ENCODE results near the gene NHLRC1.

Gene NHLRC1

GRCh38 chr6:18138906-18139305 lies 16.4 kb upstream of the NHLRC1 start:
- DNase-seq: no peak

DNA sequence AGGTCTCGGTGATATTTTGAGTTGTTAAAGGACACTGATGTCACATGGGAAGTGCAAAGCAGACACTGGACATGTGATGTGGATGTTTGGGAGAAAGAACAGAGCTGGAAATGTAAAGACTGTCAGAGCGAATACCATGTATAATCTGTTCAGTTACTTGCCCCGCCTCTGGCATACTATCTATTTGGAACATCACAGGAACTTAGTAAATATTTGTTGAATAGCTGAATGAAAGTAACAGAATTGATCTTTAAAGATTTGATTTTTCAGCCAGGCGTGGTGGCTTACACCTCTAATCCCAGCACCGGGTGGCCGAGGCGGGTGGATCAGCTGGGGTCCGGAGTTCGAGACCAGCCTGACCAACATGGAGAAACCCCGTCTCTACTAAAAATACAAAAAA lies 13.8 kb upstream of the NHLRC1 start:
- DNase-seq: no peak

DNA sequence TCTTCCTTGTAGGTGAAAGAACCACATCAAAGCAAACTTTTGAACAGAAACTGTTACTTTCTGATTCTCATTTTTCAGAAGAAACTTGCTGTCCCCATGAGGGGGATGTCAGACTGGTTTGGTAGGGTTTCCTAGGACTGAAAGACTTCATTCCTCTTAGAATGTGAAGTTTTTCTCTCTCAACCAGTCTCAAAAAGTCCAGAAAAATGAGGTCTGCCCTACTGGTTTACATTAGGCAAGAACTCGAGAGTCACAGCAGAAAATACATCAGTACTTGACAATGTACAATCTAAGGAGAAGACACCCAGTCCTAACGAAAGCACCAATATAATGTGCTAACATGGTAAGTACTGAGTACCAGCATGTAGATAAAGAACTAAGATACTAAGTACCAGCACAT lies 12.7 kb upstream of the NHLRC1 start:
- DNase-seq: no peak

GRCh38 chr6:18132346-18132745 lies 9.9 kb upstream of the NHLRC1 start:
- DNase-seq: no peak

DNA sequence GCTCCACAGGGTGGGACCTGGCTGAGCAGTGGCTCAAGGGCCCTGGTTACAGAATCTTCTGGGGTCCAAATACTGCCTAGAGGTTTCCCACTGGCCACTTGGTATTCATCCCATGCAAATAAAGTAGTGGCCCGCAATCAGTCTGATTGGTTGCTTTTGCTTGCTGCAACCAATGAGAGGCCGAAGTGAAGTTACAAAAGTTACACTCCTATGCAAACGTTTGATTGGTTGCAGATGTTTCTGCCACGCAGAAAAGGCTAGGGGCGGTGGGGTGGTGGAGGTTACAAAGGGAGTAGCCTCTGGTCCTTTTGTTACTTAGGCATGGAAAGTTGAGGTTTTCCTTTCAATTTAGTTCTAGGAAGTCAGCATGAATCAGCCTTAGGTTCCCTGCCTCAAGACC lies 3.6 kb upstream of the NHLRC1 start:
- no peak for DNase-seq

GRCh38 chr6:18121580-18122127 lies 823 bp downstream of the NHLRC1 start:
- DNase-seq: no peak

- no peak for DNase-seq
Measured at GRCh38 chr6:18119236-18119635, 3.2 kb downstream of the NHLRC1 start.

- no peak for DNase-seq
Measured at GRCh38 chr6:18118330-18118729, 4.1 kb downstream of the NHLRC1 start.

DNA sequence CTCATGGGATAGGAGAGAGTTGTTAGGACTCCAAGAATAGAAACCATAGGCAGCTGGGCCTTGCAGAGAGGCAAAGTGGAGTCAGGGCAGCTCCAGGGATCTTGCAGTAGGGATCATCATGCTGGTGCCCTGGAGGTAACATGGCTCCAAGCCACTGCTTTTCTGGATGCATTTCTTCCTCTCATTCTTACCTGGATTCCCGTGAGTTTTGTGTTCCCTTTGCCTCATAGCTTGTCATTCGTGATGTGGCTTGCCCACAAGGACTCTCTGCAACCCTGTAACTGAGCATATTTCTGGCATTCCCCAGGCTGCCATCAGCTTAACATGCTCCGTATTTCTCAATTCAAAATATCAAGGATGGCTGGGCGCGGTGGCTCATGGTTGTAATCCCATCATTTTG lies 5.3 kb downstream of the NHLRC1 start:
- no peak for DNase-seq

GRCh38 chr6:18115356-18115755 lies 7.1 kb downstream of the NHLRC1 start:
- no peak for DNase-seq

DNA sequence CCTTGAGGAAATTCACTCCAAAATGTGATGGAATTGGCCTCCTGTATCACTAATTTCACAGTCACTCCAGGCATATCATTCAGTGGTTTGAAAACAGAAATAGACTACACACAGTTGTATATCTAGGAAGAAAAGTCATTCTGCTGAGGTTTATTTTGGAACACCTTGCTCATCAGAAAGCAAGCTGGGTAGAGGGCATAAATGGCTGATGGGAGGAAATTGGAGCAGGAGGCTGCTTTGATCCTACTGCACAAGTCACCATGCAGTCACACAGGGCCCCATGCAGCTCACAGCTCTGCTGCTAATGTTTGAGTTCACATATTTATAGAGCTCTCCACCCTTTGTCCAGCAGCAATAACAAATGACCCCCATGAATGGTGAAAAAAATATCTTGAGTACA lies 12.3 kb downstream of the NHLRC1 start:
- DNase-seq: no peak

GRCh38 chr6:18107061-18107460 lies 15.4 kb downstream of the NHLRC1 start:
- no peak for DNase-seq

DNA sequence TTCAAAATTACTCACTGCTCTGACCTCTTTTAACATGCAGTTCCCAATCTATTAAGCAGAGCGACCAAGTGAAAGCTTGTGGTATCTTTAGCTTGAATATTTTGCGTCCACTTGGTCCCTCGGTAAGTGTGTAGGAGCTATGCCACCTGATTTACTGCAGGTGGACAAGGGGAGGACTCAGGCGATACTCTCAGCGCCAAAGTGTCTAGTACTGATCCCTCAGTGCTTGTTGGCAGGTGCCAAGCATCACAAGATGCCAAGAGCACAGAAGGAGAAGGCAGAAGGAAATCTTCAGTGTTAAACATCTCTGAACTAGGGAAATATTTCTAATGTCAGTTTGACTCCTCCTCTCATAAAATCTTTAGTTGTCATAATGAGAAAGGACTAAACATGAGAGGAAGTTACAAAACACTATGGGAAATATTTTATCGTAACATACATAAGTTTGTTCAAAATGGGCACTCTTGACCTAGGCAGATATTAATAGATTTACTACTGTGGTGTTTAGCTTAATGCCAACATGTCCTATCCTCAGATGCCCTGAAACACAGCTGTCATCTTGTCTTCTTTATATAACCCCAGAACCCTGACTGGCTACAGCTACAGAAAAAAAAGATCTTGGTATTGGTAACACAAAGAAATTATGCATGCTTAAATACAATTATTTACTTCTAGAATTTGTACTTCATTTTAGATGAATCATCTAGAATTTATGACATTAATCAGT lies 19.5 kb downstream of the NHLRC1 start:
- DNase-seq: no peak

- DNase-seq: no peak
Measured at GRCh38 chr6:18101873-18102272, 20.6 kb downstream of the NHLRC1 start.

DNA sequence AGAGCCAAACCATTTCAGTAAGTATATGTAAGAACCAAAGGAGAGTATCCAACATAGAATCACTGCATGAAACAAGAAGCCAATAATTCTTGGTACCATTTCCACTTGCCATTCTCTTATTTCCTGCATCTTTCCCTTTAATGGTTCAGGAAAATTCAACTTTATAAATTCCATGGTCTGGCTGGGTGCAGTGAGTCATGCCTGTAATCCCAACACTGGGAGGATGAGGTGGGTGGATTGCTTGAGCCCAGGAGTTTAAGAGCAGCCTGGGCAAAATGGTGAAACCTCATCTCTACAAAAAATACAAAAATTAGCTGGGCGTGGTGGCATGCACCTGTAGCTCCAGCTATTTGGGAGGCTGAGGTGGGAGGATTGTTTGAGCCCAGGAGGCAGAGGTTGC lies 21.2 kb downstream of the NHLRC1 start:
- DNase-seq: no peak

DNA sequence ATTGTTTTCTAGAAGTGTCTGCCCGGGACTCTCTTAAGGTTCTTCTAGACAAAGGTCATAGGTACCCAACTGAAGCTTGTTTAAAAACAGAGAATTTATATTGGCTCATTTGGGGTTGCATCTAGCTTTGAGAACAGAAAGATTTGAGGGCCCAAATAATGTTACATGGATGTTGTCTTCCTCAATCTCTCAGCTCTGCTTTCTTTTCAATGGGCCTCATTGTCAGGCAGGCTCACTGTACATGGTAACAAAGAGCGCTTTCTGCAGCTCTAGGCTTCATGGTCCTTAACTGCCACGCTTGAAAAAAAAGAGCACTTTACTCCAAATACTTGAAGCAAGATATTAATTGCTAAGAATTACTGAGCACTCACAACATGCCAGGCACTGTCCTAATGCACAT lies 22.2 kb downstream of the NHLRC1 start:
- no peak for DNase-seq

DNA sequence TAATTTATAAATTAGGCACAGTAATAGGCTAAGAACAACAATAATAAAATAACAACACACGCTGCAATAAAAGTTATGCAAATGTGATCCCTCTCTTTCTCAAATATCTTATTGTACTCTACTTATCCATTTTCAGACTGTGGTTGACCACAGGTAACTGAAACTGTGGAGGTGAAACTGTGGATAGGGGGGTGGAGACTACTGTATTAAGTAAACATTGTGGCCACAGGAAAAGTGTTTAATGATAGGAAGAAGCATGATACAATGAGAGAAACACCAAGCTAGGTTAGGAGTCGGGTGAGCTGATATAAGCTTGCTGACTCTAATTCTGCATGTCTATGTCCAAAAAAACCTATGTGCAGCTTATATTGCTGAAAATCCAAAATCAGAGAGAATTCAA lies 23.0 kb downstream of the NHLRC1 start:
- DNase-seq: no peak

GRCh38 chr6:18096423-18096822 lies 26.1 kb downstream of the NHLRC1 start:
- DNase-seq: no peak

- no peak for DNase-seq
Measured at GRCh38 chr6:18091382-18091781, 31.1 kb downstream of the NHLRC1 start.

DNA sequence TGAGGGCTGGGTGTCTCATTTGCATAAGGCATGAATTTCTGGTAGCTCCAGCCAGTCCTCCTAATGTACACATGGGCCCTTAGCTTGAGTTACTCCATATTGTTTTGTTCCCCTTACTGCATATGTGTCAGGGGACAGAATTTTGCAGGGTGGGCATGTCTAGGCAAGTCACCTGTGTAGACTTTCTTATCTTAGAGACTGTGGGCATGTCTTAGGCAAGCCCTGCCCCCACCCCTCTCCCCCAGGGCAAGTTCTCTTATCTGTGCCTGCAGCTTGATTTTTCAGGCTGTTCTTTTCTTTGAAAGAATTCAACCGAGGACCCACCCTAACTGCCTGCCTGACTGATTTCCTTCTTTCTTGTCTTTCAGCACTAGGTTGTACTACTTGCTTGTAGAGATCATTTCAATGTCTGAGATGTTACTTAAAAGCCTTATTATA lies 32.1 kb downstream of the NHLRC1 start:
- DNase-seq: no peak

DNA sequence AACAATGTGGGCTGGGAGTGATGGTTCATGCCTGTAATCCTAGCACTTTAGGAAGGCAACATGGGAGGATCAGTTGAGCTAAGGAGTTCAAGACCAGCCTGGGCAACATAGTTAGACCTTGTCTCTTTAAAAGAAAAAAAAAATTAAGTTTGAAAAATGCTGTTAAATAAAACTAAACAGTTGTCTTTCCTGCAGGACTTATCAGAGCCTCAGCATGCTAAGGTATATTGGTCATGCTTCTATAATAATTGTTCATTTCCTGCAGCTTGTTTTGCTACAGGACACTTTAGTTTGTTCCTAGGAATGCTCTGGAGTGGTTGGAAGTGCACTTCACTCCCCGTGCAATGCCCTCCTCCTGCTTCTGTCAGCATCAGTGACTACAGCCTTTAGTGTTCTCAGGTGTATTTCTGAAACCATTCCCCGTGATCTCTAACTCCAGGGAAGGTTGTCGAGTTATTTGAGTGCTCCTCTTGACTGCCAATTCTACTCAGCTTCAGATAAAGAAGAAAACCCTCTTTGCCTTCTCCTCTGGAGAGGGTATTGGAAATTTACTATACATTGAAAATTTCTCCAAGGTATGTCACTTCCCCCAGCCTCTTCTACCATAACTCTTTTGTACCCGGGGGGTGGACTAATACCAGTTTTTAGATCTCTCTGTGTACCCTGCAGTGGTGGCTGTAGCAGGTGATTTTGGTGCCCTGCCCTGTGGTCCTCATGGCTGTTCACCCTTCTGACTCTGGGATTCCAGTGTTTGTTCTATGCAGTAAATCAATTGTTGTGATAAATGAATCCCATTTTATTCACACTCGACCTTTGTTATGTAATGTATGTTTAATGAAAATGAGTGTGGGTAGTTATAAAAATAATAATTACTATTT lies 33.8 kb downstream of the NHLRC1 start:
- peak; percentile 21 to 70 for DNase-seq

- no peak for DNase-seq
Measured at GRCh38 chr6:18087396-18088165, 34.9 kb downstream of the NHLRC1 start.

- no peak for DNase-seq
Measured at GRCh38 chr6:18081025-18081668, 41.3 kb downstream of the NHLRC1 start.

Measured in NCI-H187 (cell line).